GM19397 (cell line): ENCODE measurements around the gene SSX2IP.
"Not testable (repeated sequence)": the region's sequence is repeated elsewhere in the genome, so short reads cannot be mapped to it uniquely, and the experiment has no call there.

Source experiments
- ATAC-seq: cut with Tn5 transposase; IDR thresholded peaks from one replicate; pipeline ENCODE4 v1.9.1; 2021; ENCODE audit warnings: mild to moderate bottlenecking, moderate library complexity; ENCODE audit not compliant: unreplicated experiment

SSX2IP gene, protein sequence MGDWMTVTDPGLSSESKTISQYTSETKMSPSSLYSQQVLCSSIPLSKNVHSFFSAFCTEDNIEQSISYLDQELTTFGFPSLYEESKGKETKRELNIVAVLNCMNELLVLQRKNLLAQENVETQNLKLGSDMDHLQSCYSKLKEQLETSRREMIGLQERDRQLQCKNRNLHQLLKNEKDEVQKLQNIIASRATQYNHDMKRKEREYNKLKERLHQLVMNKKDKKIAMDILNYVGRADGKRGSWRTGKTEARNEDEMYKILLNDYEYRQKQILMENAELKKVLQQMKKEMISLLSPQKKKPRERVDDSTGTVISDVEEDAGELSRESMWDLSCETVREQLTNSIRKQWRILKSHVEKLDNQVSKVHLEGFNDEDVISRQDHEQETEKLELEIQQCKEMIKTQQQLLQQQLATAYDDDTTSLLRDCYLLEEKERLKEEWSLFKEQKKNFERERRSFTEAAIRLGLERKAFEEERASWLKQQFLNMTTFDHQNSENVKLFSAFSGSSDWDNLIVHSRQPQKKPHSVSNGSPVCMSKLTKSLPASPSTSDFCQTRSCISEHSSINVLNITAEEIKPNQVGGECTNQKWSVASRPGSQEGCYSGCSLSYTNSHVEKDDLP

DNA sequence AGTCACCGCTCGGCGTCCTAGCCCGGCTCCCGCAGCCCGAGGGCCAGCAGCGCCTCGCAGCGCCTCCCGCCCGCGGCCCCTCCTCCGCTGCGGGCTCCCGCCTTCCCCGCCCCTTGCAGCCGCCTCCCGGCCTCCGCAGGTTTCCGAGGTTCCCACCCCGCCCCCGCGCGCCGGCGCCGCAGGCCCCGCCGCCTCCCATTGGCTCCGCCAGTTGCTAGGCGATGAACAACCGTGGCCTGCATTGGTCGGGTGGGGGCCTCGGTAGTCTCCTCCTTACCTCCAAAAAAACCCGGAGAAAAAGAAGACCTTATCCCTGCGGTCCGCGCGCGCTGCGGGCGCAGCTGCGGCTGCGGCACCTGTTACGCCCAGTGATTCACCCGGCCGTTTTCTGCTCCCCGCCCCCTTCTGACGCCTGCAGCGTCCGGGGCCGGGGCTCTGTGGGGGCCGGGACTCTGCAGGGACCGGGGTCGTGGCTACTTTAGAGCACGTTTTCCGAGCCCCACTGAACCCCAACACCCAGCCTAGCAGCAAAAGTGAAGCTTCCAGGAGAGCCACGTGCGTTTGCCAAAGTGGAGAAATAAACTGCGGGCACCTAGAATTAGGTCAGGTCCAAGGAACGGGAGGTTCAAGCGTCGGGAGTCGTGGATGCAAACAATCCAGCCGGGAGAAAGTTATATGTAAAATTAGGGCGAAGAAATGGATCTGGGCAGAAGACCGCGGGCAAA is at the start of gene SSX2IP:
TSS of gene SSX2IP (minus strand) at position 65 of the 725 bp plus-strand sequence. CDS start 19,242 bp downstream, outside the sequence.
- ATAC-seq: peak; percentile 97

GRCh38 chr1:84738237-84738636 is 48.0 kb upstream of the SSX2IP start:
- ATAC-seq: no peak

GRCh38 chr1:84737590-84737989 is 47.3 kb upstream of the SSX2IP start:
- no peak for ATAC-seq

DNA sequence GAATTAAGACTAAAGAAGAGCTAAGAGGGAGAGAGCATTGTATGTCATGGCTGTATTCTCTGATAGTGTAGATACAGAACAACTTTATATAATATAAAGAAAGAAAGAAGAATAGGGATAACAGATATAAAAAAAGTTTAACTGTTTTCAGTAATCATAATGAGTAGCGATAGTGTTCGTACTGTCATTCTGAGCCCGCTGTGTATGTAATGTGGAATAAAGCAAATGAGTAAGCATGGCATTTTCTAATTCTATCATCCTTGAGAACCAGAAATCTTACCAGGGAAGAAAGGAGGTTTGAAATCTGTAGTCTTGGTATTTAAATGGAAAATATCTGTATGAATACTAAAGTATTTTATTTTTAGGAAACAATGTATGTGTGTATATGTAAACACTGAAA is 46.7 kb upstream of the SSX2IP start:
- no peak for ATAC-seq

DNA sequence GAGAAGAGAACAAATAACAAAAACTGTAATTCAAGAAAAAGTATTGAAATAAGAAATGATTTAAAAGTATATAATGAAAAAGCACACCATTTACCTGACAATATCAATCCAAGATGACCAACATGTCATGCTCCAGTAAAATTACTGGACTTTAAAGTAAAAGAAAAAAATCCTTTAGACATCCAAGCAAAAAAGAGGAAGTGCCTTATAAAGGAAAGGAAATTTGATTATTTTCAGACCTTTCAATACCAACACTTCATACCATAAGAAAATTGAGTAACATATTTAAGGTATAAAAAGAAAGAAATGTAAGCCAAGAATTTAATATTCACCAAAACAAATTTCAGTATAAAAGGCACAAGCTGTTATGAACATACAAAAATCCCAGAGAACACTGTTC is 46.2 kb upstream of the SSX2IP start:
- ATAC-seq: no peak

DNA sequence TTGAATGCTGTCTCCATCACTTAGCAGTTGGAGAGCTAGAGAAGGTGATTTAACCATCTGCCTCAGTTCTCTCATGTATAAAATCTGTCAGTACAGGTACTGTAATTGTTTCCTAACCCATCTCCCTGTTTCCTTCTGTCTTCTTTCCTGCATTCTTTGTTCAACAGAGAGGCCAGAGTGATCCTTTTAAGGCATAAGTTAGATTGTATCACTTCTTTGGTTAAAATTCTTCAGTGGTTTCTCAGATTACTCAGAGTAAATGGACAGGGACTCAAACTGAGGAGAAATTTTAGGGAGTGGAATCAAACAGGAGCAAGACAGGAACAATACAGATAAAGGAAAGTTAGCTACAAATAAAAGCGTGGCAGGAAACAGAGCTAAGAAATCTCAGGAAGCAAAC is 45.2 kb upstream of the SSX2IP start:
- ATAC-seq: no peak

DNA sequence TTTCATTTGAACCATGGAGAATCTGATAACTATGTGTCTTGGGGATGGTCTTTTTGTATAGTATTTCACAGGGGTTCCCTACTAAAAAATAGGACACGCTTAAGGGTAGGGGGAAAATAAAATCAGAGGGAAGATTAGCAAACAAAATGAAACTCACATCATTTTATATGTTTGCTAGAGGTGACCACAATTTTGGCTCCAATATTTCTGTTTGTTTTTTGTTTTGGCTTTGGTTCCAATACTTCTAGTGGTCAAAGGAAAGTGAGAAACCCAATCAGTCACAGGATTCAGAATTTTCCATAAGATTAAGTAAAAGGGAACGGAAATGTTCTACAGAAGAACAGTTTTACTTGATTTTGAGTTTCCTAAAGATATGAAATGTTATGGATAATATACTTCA is 42.3 kb upstream of the SSX2IP start:
- no peak for ATAC-seq

DNA sequence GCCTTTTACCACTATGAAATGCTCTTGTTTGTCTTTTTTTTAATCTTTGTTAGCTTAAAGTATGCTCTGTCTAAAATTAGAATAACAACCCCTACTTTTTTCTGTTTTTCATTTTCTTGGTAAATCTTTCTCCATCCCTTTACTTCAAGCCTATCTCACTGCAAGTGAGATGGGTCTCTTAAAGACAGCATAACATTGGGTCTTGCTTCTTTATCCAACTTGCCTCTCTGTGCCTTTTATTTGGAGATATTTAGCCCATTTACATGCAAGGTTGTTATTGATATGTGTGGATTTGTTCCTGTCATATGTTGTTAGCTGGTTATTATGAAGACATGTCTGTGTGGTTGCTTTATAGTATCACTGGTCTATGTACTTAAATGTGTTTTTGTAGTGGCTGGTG is 41.3 kb upstream of the SSX2IP start:
- no peak for ATAC-seq

GRCh38 chr1:84727711-84728110 is 37.5 kb upstream of the SSX2IP start:
- not testable (repeated sequence) for ATAC-seq

- ATAC-seq: no peak
These were observed 36.6 kb upstream of the SSX2IP start for GRCh38 chr1:84726593-84727499.

- no peak for ATAC-seq
These were observed 34.0 kb upstream of the SSX2IP start for GRCh38 chr1:84724128-84724860.

DNA sequence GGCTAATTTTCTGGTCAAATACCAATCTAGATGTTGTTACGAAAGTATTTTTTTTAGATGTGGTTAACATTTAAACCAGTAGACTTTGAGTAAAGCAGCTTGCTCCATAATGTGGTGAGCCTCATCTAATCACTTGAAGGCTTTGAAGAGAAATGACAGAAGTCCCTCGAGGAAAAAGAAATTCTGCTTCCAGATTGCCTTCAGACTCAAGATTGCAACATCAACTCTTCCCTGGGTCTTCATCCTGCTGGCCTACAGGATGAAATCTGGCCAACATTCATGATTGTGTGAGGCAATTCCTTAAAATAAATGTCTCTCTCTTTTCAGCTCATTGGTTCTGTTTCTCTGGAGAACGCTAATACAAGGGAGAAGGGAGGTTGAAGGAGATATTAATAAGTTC is 32.5 kb upstream of the SSX2IP start:
- ATAC-seq: no peak

DNA sequence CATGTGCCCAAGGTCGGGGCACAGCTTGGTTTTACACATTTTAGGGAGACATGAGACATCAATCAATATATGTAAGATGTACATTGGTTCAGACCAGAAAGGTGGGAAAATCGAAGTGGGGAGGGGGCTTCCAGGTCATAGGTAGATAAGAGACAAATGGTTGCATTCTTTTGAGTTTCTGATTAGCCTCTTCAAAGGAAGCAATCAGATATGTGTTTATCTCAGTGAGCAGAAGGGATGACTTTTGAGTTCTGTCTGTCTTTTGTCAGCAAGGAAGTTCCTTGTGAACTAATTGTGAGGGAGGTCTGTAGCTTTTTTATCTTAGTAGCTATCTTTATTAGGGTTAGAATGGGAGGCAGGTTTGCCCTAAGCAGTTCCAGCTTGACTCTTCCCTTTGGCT is 31.6 kb upstream of the SSX2IP start:
- not testable (repeated sequence) for ATAC-seq

DNA sequence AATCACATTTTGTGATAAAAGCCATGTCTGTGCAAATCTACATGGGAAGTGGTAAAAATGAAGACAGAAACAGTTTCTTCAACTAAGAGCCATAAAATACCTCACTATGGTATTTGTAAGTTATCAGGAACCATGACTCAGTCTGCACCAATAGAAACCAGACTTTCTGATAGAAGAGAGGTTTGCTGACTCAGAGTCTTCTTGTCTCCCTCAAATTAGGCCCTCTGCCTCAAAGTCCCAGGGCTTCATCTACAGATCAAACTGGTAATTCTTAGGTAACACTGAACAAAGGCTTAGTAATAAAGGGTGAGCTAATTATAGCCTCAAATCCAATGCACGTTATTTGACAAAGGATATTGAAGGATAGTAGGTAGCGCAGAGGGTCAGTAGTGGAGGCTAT is 30.9 kb upstream of the SSX2IP start:
- no peak for ATAC-seq

DNA sequence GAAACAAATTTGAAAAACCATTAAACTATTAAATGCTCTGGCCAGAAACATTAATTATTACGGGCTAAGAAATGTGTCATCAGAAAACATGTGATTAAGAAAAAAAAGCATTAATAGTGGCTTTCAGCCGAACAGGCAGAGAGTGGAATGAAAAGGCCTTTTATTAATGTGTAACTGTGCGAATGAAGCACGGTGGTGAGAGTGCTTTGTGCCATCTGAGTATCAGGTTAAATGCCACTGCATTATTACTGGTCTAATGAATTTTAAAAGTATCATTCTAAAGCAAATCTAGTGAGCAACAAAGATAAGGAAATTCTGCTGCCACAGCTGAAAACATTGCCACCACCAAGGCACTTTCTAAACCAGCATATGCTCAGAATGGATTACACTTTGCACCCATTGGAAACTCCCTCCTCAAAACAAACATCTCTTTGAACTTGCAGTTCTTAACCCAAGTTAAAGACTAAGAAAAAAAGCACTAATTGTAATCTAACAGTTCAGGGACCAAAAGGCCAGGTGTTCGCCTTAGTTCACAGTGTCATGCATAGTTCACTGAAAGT is 30.0 kb upstream of the SSX2IP start:
- peak; percentile 77 for ATAC-seq

GRCh38 chr1:84719543-84720217 is 29.4 kb upstream of the SSX2IP start:
- ATAC-seq: peak; percentile 5

DNA sequence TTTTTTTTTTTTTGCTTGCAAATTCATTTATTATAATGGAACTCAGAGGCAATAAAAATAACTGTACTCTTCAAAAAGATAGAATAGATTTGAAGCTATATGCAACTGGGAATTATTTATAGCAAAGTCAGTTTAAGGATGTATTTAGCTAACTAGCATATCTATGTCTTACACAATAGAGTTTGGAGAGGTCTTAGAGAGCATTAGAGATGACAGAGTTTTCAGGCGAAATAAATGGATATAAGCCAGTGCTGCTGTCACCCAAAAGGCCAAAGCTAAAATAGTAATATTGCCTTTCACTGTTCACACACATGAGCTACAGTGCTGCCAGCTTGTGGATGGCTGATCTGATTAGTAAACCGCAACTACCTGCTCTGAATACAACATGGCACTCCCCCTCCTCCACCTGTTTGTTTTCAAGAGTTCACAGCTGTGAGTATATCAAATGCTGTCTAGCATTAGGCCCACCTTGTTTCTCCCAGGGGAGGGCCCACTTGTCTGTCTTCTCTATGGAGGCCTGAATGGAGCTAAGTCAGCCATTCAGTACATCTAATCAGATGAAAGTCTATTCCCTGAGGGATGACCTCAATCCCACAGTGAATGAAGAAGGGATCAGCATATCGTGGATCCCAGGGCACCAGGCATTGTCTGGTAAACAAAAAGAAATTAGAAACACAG is 25.2 kb upstream of the SSX2IP start:
- ATAC-seq: no peak

DNA sequence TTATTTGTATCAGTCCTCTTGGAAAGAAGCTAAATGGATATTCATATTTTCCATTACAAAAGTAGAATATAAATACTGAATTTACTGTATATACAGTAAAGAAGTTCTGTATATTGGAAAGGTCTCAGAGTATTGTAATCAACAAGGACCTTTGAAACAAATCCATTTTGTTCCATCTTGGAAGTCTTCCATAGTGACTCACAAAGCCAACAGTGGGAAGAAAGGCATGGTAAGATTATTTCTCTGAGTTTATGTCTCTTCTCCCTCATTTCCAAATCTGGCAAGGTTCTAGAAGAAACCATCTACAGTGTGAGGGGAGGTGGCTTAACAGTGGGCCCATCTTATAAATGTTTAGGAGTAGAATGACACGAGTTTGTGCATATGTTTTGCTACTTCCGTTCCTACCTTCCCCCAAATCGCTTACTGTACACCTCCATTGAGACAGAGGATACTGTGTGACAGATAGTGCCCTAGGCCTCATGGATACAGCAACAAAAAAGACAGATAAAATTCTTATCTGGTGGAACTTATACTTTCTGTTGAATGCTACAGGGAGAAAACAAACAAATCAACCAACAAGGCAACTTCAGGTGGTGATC is 22.1 kb upstream of the SSX2IP start:
- ATAC-seq: no peak
